Activated T-cell treated with anti-CD3 and anti-CD28 coated beads, Interleukin-2, amount 50 U/mL, for 72 hours (primary cell): ENCODE results near the gene CACNA2D3. TPM values are rescaled to one million over a fixed set of nuclear protein-coding genes. Genes with fewer than 3 reads are reported as not detected.

ENCODE experiments used
- ATAC-seq, 2 donors: fragments of 150-1000 bp; cut with Tn5 transposase; replicated peaks in 1 of 2; 2 replicates each; pipeline ENCODE4 v1.10.0; 2021; ENCODE audit warnings: moderate library complexity in 2 of 2, mild to moderate bottlenecking in 1 of 2
- DNase-seq, 2 donors: peaks; one replicate each; pipeline ENCODE4 v3.0.0; 2021 to 2022; ENCODE audit warnings: mixed read lengths in 1 of 2
- H3K27ac Mint-ChIP-seq: one replicate; pipeline ENCODE4 v1.8.0; 2022; ENCODE audit warnings: mild to moderate bottlenecking, moderate library complexity, mixed read lengths
- H3K27me3 Mint-ChIP-seq: one replicate; pipeline ENCODE4 v1.8.0; 2022; ENCODE audit warnings: low read depth, mixed read lengths
- H3K36me3 Mint-ChIP-seq, 2 donors: one replicate each; pipeline ENCODE4 v1.8.0; 2022; ENCODE audit warnings: mixed read lengths in 2 of 2, mild to moderate bottlenecking in 1 of 2; ENCODE audit not compliant: insufficient read depth in 2 of 2
- H3K4me1 Mint-ChIP-seq: one replicate; pipeline ENCODE4 v1.8.0; 2022; ENCODE audit warnings: low read depth, mixed read lengths
- H3K4me3 Mint-ChIP-seq, 2 donors: one replicate each; pipeline ENCODE4 v1.8.0; 2022; ENCODE audit warnings: mild to moderate bottlenecking in 2 of 2, mixed read lengths in 2 of 2, moderate library complexity in 2 of 2
- H3K9me3 Mint-ChIP-seq, 2 donors: one replicate each; pipeline ENCODE4 v1.8.0; 2022; ENCODE audit warnings: mixed read lengths in 2 of 2
- total RNA-seq, 2 donors: library from RNA; stranded (reverse); gene quantifications; one replicate each; pipeline ENCODE4 v1.2.3, GENCODE V29; 2022

CACNA2D3 gene
- total RNA-seq, 2 donors from 2014 or later = not detected

DNA sequence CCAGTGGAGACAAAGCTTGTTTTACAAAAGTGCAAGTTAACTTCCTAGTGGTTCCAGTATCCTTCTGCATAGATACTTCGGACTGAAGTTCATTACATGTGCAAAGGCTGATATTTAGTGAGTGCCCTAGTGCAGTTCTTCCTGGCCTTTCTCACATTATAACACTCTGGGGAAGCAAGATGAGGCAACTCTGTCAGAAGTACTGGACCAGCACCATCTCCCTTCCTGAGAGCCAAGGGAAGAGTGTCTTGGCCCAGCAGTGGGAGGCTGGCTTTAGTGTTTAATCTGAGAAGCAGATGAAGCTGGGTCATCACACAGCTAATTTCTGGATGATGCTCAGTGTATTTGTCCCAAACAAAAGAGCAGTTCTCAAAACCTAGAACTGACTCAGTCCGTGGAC, 397.7 kb downstream of the CACNA2D3 start:
- Mint-ChIP-seq H3K4me1 (no peaks in the 10 kb centered on the region), H3K9me3 (peaks cover 0 to 4% of the 10 kb centered on the region in 2 donors), H3K4me3 (no peak overlapping the region), H3K36me3 (no peaks in the 10 kb centered on the region), H3K27ac (no peak overlapping the region), H3K27me3 (no peaks in the 10 kb centered on the region)
- ATAC-seq (no peak), DNase-seq (no peak)

DNA sequence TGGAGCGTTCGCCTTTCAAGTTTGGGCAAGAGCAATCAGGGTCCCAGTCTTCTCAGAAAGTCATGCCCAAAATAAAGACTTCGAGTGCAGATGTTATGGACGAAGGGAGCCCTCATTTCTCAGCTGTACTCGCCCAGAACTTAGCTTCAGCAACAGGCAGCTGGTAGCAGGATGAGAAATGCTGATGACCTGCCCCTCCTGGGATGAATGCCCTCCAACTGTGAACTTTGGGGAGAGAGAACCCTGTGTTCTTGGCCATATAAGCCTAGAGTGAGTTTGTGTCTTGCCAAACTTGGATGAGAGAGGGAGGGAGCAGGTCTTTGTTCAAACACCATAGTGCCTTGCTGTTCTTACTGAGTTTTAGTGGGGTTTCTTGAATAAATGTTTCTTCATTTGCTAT, 405.2 kb downstream of the CACNA2D3 start:
- H3K9me3 Mint-ChIP-seq = peaks cover 5 to 8% of the 10 kb centered on the region in 2 donors
- no peak overlapping the region for H3K27ac Mint-ChIP-seq
- no peaks in the 10 kb centered on the region for H3K27me3 Mint-ChIP-seq
- DNase-seq (no peak), ATAC-seq (no peak)
- no peaks in the 10 kb centered on the region for H3K4me1 Mint-ChIP-seq
- no peak overlapping the region for H3K4me3 Mint-ChIP-seq
- no peaks in the 10 kb centered on the region for H3K36me3 Mint-ChIP-seq

DNA sequence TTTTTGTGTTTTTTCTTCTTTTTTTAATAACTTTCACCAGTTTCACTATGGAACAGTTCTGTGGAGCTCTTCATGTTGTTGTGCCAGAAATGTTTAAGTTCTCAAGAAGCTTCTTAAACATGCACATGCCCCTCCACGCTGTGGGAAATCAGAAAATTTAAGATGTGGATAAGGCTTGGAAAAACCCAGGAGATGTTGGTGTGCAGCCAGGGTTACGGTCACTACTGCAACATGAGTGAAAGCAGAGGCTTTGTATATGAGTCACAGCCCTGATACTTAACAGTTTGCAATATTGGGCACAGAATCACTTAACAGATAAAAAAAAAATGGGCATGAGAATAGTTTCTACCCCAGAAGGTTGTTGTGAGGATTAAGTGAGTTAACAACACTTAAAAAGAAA, 405.6 kb downstream of the CACNA2D3 start:
- H3K9me3 Mint-ChIP-seq = peaks cover 5 to 8% of the 10 kb centered on the region in 2 donors
- H3K36me3 Mint-ChIP-seq = no peaks in the 10 kb centered on the region
- H3K4me1 Mint-ChIP-seq = no peaks in the 10 kb centered on the region
- no peaks in the 10 kb centered on the region for H3K27me3 Mint-ChIP-seq
- H3K27ac Mint-ChIP-seq = no peak overlapping the region
- ATAC-seq (no peak), DNase-seq (no peak)
- H3K4me3 Mint-ChIP-seq = no peak overlapping the region

DNA sequence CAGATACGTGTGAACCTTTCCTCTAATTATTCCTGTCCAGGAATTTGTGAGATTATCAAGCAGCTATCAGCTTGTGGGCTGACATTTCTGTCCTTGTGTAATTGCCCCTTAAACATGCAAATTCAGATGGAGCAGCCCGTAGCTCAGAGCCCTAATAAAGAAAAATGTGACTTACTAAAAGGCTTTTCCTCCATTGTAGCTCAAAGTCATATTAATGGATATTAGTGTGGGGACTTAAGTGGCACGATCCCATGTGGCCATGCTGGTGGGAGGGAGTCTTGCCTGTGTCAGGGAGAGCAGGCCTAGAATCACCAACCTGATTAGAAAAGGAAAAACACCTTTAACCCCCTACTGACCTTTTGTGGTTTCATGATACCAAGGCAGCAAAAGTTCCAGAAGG, 406.3 kb downstream of the CACNA2D3 start:
- Mint-ChIP-seq H3K4me1 (no peaks in the 10 kb centered on the region), H3K27me3 (no peaks in the 10 kb centered on the region), H3K9me3 (peaks cover 5 to 8% of the 10 kb centered on the region in 2 donors), H3K4me3 (no peak overlapping the region), H3K27ac (no peak overlapping the region), H3K36me3 (no peaks in the 10 kb centered on the region)
- DNase-seq (no peak), ATAC-seq (no peak)

DNA sequence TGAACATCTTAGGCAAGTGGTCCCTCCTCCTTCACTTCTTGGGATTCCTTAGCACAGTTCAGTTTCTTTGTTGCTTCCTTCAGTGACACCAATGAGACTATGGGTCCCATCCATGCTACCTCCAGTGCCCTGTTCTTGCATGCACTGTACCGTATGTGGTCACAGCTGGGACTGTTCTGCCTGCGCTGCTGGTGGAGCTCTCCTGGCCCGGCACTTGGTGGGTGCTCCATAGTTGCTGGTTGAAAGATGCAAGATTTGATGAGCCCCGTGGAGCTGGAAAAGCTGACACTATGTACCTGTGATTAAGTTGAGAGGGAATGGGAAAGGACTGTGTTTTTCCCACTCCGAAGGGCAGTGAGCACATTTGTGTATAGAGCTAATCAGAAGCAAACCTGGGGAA, 407.7 kb downstream of the CACNA2D3 start:
- no peaks in the 10 kb centered on the region for H3K4me1 Mint-ChIP-seq
- no peak for DNase-seq

DNA sequence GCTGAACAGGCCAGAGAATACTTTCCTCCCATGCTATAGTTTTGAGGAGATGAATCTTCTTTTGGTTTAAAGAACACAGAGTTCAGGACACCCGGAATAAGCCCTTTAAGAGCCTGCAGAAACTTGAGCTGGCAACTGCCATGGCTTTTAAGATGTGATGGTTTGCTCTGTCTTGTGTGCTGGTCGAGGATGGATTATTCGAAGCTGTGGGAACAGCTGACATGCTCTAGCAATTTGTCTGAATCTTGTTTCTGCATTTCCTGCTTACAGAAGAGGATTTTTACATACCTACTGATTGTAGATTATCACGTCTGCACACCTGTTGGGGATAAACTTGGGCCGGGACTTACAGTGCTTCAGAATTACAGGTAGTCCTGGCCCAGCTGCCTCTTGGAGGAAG, 408.6 kb downstream of the CACNA2D3 start:
- no peak for ATAC-seq
- H3K4me1 Mint-ChIP-seq = no peaks in the 10 kb centered on the region
- H3K4me3 Mint-ChIP-seq = no peak overlapping the region
- no peaks in the 10 kb centered on the region for H3K36me3 Mint-ChIP-seq
- H3K27me3 Mint-ChIP-seq = no peaks in the 10 kb centered on the region
- no peak for DNase-seq
- H3K27ac Mint-ChIP-seq = no peak overlapping the region
- H3K9me3 Mint-ChIP-seq = peaks cover 4 to 6% of the 10 kb centered on the region in 2 donors

More for the DNA sequence above, 407.7 kb downstream of the CACNA2D3 start:
- no peak overlapping the region for H3K4me3 Mint-ChIP-seq
- H3K27ac Mint-ChIP-seq = no peak overlapping the region
- peaks cover 5 to 8% of the 10 kb centered on the region in 2 donors for H3K9me3 Mint-ChIP-seq
- H3K27me3 Mint-ChIP-seq = no peaks in the 10 kb centered on the region
- no peak for ATAC-seq
- no peaks in the 10 kb centered on the region for H3K36me3 Mint-ChIP-seq

DNA sequence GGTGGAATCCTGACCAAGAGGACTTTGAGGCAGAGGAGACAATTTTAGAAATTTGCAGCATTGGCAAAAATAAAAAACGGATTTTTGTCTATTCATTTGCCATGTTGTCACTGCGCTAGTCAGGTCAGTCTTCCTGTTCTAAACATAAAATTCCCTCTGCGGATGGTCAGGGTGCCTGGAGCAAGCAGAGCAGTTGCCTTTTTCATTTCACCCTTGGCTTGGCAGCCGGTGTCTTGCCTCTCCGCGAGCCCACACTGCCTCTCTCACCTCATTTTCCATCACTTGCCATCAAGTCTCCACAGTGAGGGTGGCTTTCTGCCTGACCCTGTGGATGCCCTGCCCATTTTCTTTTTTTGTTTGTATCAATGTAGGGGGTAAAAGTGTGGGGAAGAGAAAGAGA, 409.4 kb downstream of the CACNA2D3 start:
- ATAC-seq = no peak
- Mint-ChIP-seq H3K27me3 (no peaks in the 10 kb centered on the region), H3K4me3 (no peak overlapping the region), H3K27ac (no peak overlapping the region), H3K4me1 (no peaks in the 10 kb centered on the region), H3K36me3 (no peaks in the 10 kb centered on the region), H3K9me3 (peaks cover 4 to 6% of the 10 kb centered on the region in 2 donors)
- DNase-seq = no peak

DNA sequence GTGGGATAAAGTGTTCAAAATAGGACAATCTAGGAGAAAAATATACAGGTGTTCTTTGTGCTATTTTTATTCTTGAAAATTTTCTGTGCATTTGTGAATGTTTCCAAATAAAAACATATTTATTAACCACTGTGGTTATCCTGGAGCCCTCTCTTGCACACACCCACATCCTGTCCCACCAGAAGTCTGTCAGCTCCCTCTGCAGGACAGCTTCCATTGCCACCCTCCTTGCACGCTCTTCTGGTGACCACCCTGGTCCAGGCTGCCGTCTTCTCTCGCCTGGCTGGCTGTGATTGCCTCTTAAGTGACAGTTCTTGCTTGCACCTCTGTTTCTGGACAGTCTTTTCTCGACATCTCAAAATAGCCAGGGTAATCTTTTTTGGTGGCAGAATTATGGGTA, 411.5 kb downstream of the CACNA2D3 start:
- no peak for DNase-seq
- no peaks in the 10 kb centered on the region for H3K4me1 Mint-ChIP-seq
- H3K36me3 Mint-ChIP-seq = no peaks in the 10 kb centered on the region
- no peak overlapping the region for H3K4me3 Mint-ChIP-seq
- H3K27ac Mint-ChIP-seq = no peak overlapping the region
- ATAC-seq = no peak
- no peaks in the 10 kb centered on the region for H3K27me3 Mint-ChIP-seq
- H3K9me3 Mint-ChIP-seq = peaks cover 0 to 1% of the 10 kb centered on the region in 2 donors

DNA sequence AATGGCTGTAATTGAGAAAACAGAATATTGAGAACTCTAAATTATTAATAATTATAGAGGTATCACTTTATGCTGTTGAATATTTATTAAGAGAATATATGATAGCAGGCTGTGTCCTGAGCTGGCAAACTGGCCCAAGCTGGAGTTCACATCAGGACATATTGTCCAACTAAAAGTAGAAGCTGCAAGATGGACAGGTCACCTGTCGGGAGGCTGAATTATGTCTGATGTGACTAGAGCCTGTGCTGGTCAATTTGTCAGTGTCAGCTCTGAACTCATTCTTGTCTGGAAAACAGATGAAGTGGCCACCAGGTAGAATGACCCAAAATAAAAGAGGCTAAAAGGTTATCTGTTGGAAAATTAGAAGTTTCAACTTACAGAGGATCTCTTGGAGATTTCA, 413.3 kb downstream of the CACNA2D3 start:
- ATAC-seq (no peak), DNase-seq (no peak)
- no peaks in the 10 kb centered on the region for H3K27me3 Mint-ChIP-seq
- H3K9me3 Mint-ChIP-seq = no peaks in the 10 kb centered on the region
- H3K27ac Mint-ChIP-seq = no peak overlapping the region
- H3K36me3 Mint-ChIP-seq = no peaks in the 10 kb centered on the region
- no peaks in the 10 kb centered on the region for H3K4me1 Mint-ChIP-seq
- no peak overlapping the region for H3K4me3 Mint-ChIP-seq

DNA sequence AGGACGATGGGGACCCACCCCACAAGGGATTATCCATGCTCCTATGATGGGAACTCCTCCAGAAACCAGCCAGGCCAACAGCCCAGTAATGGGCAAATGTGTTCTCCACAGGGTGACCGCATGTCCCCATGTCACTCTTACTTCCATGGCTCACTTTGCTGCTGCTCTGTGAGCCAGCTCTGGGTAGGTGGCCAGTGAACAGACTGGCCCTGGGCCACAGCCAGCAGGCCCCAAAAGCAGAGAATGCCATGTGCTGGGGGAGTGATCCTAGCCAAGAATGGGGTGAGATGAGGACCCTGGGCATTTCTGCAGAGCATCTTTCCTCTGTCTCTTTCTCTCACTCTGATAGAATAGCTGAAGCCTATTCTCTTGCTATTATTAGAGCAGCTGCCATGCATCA, 414.1 kb downstream of the CACNA2D3 start:
- Mint-ChIP-seq H3K4me3 (no peak overlapping the region), H3K4me1 (no peaks in the 10 kb centered on the region), H3K27me3 (no peaks in the 10 kb centered on the region), H3K36me3 (no peaks in the 10 kb centered on the region), H3K9me3 (no peaks in the 10 kb centered on the region), H3K27ac (no peak overlapping the region)
- ATAC-seq (no peak), DNase-seq (no peak)

DNA sequence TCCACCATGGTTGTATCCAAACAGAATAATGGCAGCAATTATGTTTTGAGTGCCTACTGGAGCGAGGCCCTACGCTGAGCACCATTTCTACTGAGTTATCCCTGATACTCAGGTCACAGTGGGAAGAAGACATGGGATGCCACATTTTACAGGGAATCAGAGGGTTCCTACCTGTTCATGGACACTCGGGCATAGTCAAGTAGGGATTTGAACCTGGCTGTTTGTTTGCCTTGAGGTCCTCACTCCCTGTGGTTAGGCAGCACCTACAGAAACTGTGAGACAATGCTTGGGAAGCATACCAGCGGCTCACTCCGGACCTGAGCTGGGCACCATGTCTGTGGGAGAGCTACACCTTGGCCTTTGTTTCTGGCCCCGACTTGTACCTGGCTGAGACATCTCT, 415.2 kb downstream of the CACNA2D3 start:
- Mint-ChIP-seq H3K27ac (no peak overlapping the region), H3K36me3 (no peaks in the 10 kb centered on the region), H3K27me3 (no peaks in the 10 kb centered on the region), H3K9me3 (peaks cover 0 to 2% of the 10 kb centered on the region in 2 donors), H3K4me1 (no peaks in the 10 kb centered on the region), H3K4me3 (no peak overlapping the region)
- ATAC-seq (no peak), DNase-seq (no peak)

DNA sequence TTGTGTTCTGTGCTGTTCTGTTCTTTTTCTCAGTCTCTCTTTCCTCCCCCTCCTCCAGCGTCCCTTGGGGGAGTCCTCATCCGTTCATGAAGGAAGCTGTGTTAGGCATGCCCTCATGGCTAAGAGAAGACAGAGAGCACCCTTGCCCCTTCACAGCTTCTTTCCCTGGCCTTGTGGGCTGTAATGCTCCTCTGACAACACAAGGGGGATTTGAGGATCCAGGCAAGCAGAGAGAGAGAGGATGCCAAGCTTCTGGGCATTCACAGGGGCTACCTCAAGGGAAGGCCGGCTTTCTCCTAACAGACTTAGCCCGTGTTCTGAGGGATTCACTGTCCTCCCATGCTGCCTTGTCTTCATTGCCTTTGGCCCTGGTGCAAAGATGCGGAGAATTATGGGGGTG, 416.0 kb downstream of the CACNA2D3 start:
- DNase-seq (no peak), ATAC-seq (no peak)
- Mint-ChIP-seq H3K9me3 (peaks cover 0 to 2% of the 10 kb centered on the region in 2 donors), H3K27me3 (no peaks in the 10 kb centered on the region), H3K36me3 (no peaks in the 10 kb centered on the region), H3K27ac (no peak overlapping the region), H3K4me1 (no peaks in the 10 kb centered on the region), H3K4me3 (no peak overlapping the region)

DNA sequence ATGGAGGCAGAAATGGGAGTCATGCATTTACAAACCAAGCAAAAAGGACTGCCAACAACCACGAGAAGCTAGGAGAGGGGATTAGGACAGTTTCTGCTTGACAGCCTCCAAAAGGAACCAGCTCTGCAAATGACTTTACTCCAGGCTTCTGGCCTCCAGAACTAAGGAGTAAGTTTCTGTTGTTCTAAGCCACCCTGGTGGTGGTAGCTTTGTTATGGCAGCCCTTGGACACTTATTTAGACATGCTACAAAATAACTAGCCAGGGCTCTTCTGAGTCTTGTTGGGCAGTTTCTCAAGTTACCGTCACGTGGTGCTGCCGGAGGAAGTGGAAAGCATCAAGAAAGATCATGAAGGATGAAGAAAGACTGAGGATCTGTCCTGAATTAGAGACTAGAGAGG, 419.0 kb downstream of the CACNA2D3 start:
- Mint-ChIP-seq H3K27ac (no peak overlapping the region), H3K27me3 (no peaks in the 10 kb centered on the region), H3K9me3 (peaks cover 2% of the 10 kb centered on the region in 2 donors), H3K36me3 (no peaks in the 10 kb centered on the region), H3K4me3 (no peak overlapping the region), H3K4me1 (no peaks in the 10 kb centered on the region)
- ATAC-seq = no peak
- no peak for DNase-seq

DNA sequence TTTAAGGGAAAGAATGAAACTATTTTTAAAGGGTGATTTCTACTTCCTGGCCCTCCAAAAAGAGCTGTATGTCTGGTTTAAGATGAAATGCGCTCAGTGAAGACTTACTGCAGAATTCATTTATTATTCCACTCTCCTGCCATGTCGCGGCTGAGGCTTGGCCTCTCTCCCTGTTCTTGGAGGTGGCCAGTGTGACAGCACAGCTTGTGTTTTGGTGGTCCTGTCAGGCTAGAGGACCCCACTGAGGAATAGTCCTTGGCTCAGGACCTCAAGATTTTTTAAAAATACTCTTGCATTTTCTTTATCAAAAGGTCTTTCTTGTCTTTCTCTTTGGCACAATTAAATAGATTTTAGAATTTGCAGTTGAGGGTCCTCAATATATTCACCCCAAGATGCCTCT, 421.1 kb downstream of the CACNA2D3 start:
- Mint-ChIP-seq H3K27ac (no peak overlapping the region), H3K4me3 (no peak overlapping the region), H3K36me3 (no peaks in the 10 kb centered on the region), H3K4me1 (no peaks in the 10 kb centered on the region), H3K27me3 (no peaks in the 10 kb centered on the region), H3K9me3 (peaks cover 2% of the 10 kb centered on the region in 2 donors)
- DNase-seq (no peak), ATAC-seq (no peak)
